Stimulated activated CD4-positive, alpha-beta T cell treated with anti-CD3 and anti-CD28 coated beads, TNF-alpha, amount 100 ng/mL, for 24 hours (primary cell): Measurements from ENCODE around the gene MROH8.
"Not testable (repeated sequence)": the region's sequence is repeated elsewhere in the genome, so short reads cannot be mapped to it uniquely, and the experiment has no call there.

ENCODE experiments used
- DNase-seq, 3 experiments: peaks; one replicate each; pipeline ENCODE4 v3.0.0-alpha.2; 2020; ENCODE audit warnings: low read depth in 3 of 3

The MROH8 gene

DNA sequence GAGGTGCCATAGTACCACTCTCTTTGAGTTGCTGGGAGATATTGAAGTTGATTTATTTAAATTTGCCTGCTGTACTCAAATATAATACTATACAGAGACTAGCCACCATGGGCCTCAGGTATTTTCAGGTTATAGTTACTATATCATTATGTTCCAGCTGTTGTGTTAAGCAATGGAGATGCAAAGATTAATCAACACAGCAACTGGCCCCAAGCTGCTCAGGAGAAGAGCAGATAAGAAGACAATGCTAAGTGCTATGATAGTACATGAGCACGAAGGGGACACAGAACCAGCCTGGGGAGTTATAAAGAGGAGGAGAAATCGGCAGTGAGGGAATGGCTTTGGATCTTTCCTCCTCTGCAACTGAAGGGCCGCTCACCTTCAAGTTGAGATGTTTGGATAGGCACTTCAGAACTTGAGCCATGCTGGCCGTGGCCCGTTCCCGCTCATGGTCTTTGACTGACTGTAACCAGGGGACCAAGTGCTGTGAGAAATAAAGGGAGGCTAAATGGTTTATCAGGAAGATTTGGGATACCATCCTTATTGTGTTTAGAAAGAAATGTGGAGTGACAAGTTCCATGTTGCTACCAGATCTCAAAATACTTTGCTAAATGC, 24.6 kb downstream of the MROH8 start:
- no peak for DNase-seq

DNA sequence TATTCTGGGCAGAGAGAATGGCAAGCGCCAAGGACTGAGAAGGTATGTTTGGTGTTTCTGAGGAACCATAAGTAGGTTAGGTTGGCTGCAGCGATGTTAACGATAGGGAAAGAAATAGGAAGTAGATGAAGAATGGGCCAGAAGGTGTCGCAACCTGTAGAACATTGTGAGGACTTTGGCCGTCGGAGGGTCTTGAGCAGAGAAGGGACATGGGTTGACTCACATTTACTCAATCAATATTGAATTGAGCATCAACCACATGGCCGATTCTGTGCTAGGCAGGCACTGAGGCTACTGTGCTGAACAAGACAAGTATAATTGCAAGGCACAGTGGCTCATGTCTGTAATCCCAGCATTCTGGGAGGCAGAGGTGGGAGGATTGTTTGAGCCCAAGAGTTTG, 27.1 kb downstream of the MROH8 start:
- no peak for DNase-seq

DNA sequence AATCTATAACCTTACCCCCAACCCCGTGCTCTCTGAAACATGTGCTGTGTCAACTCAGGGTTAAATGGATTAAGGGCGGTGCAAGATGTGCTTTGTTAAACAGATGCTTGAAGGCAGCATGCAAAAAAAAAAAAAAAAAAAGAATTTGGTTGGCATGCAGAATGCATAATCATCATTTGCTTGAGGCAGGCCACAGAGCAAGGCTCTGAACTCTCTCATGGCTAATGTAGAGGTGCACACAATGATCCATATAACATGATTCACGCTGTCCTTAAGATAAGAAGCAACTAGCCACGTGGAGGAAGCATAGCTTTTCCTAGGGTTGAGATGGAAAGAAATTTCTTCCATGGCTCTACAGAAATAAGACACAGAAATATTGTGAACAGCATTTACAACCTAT, 27.8 kb downstream of the MROH8 start:
- DNase-seq: no peak

DNA sequence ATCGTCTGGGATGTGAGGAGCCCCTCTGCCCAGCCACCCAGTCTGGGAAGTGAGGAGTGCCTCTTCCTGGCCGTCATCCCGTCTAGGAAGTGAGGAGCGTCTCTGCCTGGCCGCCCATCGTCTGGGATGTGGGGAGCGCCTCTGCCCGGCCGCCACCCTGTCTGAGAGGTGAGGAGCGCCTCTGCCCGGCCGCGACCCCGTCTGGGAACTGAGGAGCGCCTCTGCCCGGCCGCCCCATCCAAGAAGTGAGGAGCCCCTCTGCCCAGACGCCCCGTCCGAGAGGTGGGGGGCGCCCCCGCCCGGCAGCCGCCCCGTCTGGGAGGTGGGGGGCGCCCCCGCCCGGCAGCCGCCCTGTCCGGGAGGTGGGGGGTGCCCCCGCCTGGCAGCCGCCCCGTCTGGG, 28.5 kb downstream of the MROH8 start:
- DNase-seq: not testable (repeated sequence)

DNA sequence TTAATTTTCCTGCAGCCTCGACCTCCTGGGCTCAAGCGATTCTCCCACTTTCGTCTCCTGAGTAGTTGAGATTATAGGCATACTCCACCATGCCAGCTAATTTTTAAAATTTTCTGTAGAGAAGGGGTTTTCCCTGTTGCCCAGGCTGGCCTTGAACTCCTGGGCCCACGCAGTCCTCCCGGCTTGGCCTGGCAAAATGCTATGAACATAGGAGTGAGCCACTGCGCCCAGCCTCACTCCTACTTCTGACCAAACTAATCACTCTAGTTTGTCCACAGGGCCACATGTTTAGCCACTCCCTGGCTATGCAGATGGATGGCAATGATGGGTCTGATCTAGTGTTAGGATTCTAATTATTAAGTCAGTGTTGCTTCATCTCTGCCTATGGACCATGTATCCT, 32.1 kb downstream of the MROH8 start:
- no peak for DNase-seq

DNA sequence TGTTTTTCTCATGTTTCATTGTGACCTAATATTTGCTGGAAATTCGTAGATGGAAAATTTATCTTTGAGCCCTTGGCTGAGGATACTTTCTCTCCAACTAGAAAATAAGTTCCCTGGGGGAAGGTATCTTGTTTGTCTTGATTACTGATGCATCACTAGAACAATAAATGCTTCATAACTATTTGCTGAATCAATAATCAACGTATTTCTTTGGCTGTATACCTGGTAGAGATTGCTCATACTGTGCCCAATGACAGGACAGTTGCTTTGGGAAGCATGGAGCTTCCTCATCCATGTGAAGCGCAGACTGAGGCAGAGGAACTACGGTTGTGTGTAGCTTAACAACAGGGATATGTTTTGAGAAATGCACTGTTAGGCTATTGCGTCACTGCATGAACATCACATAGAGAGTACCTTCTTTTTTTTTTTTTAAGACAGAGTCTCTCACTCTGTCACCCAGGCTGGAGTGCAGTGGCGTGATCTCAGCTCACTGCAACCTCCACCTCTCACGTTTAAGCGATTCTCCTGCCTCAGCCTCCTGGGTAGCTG, 34.4 kb downstream of the MROH8 start:
- no peak for DNase-seq

DNA sequence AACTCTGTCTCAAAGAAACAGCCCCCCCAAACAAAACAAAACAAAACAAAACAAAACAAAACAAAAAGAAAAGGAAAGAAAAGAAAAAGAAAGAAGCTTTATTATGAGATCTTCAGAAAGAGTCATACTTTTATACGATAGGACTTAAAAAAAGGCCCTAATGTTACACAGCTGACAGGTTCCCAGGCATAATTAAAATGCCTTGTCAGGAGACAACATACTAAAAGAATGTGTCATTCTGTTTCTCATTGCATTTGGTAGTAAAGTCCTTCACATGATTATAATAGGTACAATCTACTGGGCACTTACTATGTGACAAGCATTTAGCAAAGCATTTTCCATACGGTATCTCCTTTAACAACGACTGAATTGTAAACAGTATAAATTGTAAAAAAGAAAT, 36.6 kb downstream of the MROH8 start:
- no peak for DNase-seq

DNA sequence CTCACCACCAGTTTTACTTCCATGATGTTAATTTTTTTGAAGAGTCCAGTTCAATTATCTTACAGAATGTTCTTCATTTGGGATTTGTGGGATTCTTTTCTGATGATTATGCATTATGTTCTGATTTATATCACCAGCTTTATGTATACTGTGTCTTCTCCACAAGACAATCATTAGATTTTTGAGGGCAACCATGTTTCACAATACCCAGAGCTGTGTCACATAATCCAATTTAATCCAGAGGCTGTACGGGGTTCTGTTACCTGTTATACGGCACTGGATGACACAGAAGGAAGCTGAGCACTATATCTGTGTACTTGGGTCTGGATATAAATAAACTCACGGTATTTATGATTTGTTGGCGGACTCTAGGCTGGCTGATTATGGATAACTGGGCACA, 41.8 kb downstream of the MROH8 start:
- DNase-seq: no peak

DNA sequence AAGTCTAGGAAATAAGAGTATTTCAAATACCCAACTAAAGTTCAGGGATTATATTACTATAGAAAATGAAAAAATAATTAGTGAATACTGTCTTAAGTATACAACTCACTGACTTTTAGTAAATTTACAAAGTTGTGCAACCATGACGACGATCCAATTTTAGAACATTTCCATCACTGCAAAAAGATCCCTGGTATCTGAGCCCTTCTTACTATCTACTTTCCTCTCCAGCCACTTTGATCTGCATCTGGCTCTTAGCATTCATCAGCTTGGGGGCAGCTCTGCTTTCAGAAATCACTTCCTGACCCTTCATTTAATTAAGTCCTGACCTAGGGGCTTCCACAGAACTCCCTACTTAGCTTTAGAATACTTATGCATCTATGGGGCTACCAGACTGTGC, 45.4 kb downstream of the MROH8 start:
- no peak for DNase-seq

DNA sequence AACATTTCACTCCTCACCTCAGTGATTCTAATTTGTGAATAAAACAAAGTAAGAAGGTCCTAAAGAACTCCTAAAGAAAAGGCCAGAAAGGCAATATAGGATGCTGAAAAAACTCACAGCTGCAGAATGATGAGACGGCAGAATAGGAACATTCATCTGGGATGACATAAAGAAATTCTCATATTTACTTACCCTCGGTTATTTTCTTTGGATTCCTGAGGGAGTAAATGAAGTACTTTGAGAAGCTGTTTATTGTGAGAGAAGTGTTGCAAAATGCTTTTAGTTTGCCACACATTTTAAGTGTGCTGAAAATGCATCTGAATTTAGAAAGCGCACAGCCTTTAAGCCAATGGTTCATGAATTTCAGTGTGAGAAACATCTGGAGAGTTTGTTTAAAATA, 47.9 kb downstream of the MROH8 start:
- no peak for DNase-seq

DNA sequence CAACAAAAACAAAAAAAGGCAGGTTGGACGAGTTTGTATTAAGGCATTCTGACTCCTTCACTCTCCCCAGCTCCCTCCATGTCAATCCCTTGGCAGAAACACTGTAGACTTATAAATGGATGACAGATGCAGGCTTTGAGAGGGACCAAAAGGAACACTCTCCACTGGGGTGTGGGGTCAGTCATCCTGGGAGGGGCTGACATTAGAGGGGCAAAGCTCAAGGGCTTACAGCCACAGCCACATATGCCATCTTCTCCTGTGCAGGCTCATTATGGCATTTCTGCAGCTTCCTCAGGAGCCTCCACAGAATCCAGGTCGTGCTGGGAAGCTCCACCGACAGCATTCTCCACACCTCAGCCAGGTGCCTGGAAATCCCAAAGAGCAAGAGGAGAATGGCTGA, 50.5 kb downstream of the MROH8 start:
- no peak for DNase-seq

DNA sequence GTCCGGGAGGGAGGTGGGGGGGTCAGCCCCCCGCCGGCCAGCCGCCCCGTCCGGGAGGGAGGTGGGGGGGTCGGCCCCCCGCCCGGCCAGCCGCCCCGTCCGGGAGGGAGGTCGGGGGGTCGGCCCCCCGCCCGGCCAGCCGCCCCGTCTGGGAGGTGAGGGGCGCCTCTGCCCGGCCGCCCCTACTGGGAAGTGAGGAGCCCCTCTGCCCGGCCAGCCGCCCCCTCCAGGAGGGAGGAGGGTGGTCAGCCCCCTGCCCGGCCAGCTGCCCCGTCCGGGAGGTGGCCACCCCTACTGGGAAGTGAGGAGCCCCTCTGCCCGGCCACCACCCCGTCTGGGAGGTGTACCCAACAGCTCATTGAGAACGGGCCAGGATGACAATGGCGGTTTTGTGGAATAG, 53.1 kb downstream of the MROH8 start:
- not testable (repeated sequence) for DNase-seq

DNA sequence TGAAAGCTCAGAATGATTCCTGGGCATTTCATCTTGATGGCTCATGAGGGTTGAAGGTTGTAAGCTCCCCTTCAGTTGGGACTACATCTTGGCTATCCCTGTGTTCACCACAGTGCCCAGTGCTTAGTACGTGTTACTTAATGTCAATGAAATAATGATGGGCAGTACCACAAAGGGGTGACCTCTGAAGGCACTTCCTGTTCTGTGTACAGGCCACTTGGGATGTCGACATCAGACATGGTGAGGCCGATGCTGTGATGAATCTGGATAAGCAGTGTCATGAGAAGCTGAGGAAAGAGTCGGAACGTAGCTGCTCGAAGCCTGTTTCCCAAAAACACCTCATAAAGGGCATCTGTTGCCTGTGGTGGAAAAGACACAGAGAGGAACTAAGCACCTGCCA, 55.9 kb downstream of the MROH8 start:
- no peak for DNase-seq

DNA sequence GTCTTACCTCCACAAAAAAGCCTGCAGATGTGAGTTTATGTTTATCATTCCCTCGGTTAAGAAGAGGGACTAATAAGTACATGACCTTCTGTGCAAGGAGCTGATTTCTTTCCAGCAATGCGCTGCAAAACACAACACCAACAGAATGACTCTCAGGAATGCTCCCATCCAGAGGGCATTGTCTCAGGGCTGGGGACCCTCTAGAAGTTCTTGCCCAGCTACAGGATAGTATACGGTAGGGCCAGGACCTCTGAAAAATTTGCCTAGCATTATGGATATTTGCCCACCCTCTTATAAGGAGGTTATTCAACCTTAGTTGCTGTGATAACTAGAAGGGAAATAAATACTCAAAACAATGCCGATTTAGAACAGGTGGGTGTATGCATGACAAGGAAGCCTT, 58.9 kb downstream of the MROH8 start:
- no peak for DNase-seq

DNA sequence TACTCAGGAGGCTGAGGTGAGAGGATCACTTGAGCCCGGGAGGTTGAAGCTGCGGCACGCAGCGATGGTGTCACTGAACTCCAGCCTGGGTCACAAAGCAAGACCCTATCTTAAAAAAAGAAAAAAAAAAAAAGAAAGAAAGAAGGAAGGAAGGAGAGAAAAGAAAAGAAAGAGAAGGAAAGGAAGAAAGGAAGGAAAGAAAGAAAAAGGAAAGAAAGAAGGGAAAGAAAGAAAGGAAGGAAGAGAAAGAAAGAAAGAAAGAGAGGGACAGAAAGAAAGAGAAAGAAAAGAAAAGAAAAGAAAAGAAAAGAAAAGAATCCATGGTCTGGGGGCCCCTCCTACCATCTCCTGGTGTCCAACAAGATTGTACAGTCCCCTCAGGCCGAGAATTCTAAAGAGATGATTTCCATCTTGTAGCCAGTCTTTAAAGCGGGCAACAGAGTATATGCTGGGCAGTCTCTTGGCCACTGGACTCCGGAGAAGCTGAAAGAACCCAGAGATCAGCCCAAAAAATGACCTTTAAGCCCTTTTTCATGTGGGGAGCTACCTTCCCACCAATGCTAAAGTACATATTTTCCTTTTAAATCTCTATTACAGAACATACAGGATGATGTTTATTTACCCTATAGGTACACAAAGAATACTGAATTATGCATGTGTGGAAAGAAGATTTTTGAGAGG, 59.9 kb downstream of the MROH8 start:
- DNase-seq: no peak

DNA sequence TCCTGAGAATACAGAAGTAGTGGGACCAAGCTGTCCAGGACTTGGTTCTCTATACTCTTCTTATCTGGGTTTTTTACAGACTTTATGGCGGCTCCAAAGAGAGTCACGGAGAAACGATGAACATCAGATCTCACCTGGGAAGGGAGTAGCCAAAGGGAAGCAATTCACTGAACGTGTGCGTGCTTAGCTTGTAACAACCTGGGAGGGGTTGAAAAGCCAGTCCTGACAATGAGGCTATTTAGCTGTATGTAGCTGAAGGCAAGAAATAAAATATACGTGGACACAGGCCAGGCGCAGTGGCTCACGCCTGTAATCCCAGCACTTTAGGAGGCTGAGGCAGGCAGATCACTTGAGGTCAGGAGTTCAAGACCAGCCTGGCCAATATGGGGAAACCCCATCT, 65.3 kb downstream of the MROH8 start:
- DNase-seq: no peak

DNA sequence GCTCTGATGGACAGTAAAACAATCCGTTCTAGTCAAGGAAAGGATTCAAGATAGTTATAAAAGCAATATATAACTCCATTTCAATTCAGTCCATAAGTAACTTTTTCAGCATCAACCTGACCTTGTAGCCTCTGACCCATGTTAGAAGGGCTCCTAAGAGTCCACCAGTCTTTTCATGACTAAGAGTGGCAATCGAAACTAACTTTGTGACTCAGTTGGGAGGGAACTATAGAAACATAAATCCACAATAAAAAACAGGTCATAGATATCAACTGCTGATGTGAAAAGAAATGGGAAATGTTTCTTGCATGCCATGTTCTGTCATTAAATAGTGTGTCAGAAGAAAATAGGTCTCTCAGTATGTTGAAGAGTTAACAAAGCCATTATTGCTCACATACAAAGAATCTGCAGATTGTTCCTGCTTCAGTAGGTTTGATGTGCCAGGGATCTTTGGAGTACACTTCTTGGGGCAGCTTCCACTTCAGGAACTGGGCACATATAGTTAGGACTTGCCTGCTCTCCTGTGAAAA, 67.4 kb downstream of the MROH8 start:
- no peak for DNase-seq

DNA sequence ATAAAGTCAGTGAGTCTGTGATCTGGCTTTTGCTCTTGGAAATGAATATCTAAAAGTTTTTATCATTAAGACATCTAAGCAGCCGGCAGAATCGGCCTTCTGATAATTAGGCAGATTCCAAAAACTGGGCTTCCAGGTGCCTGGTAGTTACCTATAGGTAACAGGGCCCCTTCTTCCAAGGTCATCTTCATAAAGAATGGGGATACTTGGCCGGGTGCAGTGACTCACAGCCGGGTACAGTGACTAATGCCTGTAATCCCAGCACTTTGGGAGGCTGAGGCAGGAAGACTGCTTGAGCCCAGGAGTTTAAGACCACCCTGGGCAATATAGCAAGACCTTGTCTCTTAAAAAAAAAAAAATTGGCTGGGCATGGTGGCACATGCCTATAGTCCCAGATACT, 70.7 kb downstream of the MROH8 start:
- DNase-seq: no peak

DNA sequence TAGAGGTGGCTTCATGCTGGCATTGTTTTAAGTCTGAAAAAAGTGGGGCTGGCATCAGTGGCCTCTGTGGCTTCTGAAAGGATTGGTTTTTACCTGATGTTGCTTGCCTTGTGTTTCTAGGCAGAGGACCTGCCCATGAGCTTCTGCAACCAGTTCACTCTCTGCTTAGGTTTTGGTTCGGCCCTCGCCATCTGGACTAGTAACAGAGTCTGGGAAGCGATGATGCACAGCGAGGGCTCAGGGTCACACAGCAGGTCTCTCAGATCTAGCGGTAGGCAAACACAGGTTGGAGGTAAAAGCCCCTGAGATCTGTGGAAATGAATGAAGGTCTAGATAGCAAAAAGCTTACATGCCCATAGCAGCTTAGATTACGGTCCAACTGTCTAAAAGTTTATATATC, 76.8 kb downstream of the MROH8 start:
- DNase-seq: no peak

DNA sequence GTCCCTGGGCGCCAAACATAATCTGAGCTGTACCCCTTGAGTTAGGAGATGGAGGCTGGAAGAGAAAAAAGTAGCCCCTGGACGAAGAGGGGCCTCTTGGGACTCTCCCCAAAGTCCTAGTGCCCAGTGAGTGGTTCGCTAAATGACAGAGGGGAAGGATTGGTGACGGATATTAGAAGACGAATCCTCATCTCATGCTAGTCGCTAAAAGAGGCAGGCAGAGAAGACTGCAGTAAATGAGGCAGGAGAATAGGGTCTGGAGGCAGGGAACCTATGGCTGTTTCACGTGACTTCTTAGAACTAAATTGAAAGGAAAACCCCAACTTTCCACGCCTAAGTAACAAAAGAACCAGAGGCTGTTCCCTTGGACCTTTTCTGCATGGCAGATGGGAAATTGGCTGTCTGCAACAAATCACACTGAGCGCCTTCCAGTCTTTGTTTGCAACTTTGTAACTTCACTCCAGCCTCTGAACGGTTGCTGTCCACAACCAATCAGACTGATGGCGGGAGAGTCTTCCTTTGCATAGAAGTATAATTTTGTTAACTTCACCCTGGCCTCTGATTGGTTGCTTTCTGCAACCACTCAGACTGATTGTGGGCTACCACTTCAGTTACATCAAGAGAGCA, 82.8 kb downstream of the MROH8 start:
- no peak for DNase-seq

DNA sequence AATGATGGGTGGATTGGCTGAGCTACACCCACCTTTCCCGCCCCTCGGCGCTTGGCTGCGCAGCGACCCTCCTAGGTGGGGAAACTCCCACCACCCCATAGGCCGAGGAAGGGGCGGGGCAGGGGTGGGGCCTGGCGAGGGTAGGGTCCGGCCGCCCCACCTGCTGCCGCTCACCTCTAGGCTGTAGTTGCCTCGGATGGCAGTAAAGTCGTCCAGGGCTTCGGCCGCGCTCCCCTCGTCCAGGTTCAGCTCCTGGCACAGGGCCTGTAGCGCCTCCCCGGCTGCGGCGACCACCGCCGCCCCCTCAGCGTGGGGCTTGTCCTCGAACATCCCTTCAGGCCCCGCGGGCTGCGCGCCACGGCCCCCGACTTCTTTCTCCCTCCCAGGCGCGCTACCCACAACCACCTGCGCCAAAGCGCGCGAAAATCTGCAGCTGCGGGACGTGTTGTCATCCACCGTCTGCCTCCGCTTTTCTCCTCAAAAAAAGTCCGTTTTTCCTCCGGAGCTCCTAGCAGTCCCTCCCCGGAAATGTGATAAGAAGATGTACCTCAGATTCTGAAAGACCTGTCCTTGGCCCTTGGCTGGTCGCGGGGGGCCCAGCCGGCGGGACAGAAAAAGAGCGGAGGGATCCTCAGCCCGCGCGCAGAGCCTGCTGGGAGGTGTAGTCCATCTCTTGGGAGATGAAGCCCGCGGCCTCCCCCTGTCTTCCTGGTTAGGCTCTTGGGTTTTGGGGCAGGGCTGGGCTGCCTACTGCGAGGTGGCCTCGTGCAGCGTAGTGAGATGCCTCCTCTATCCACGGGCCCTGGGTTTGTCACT, 83.5 kb downstream of the MROH8 start, which contains the start of gene RBL1:
TSS of gene RBL1 (minus strand) at position 399 of the 816 bp plus-strand sequence. CDS start at position 330, 69 bp downstream.
- DNase-seq: peak; percentile 75 to 89 (median 78)

DNA sequence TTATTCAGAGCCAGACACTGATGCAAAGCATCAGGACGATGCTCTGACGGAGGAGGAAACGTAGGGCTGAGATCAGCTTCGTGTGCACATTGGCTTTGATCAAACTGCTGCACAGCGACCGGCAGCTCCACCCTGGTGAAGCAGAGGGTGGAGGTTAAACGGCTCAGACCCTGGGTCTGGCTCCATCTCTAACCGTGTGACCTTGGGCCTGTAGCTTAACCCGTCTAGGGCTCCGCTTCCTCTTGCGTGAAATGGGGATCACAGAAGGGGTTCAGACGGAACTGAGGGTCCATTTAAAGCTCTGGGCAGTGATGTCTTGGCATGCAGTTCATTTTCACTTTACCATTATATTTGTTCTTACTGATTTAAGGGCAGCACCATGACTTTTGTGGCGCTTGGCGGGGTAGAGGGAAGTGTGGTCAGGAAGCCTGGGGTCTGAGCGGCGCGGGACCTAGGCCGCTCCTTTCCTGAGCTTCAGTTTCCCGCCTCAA, 84.2 kb downstream of the MROH8 start:
- peak in 2 of 3 experiments; percentile 5 to 31 for DNase-seq
